Coronary artery (tissue), 2 donors: ENCODE results near the gene OR8S1.
"Not testable (repeated sequence)": the region's sequence is repeated elsewhere in the genome, so short reads cannot be mapped to it uniquely, and the experiment has no call there.

Source experiments
- DNase-seq: peaks from one replicate; pipeline ENCODE4 v3.0.0-alpha.2; 2017; ENCODE audit warnings: low spot score
- H3K27ac ChIP-seq, 2 donors: fragments of 200-600 bp; sonication (generic); one replicate each; pipeline ENCODE4 v1.5.1; 2016 to 2019
- H3K4me3 ChIP-seq: fragments of 200-600 bp; sonication (generic); 2 replicates; pipeline ENCODE4 v1.5.1; 2016; ENCODE audit warnings: mild to moderate bottlenecking, moderate library complexity
- CTCF ChIP-seq: fragments of 200-600 bp; sonication (generic); IDR thresholded peaks from one replicate; pipeline ENCODE4 v1.5.1; 2019; ENCODE audit warnings: antibody characterized with exemption

OR8S1 gene

GRCh38 chr12:48536602-48537001, 11.2 kb downstream of the OR8S1 start:
- no peak for DNase-seq
- H3K27ac ChIP-seq, result no peak overlapping the region
- TF ChIP-seq CTCF, result no peak
- no peak overlapping the region for H3K4me3 ChIP-seq

- no peak overlapping the region for H3K27ac ChIP-seq
- H3K4me3 ChIP-seq, result no peak overlapping the region
- DNase-seq, result no peak
- TF ChIP-seq CTCF, result no peak
Observed at GRCh38 chr12:48542300-48542928, 17.0 kb downstream of the OR8S1 start.

- Histone ChIP-seq H3K27ac (no peak overlapping the region), H3K4me3 (no peak overlapping the region)
- no peak for TF ChIP-seq CTCF
- DNase-seq, result no peak
Observed at GRCh38 chr12:48545833-48546469, 20.5 kb downstream of the OR8S1 start.

GRCh38 chr12:48547012-48547411, 21.6 kb downstream of the OR8S1 start:
- H3K27ac ChIP-seq, H3K4me3 ChIP-seq, DNase-seq: not testable (repeated sequence)

- H3K27ac ChIP-seq, DNase-seq, H3K4me3 ChIP-seq: not testable (repeated sequence)
Observed at GRCh38 chr12:48551636-48552035, 26.2 kb downstream of the OR8S1 start.

GRCh38 chr12:48553666-48554343, 28.4 kb downstream of the OR8S1 start:
- not testable (repeated sequence) for H3K4me3 ChIP-seq, H3K27ac ChIP-seq, DNase-seq

GRCh38 chr12:48556631-48557030, 31.2 kb downstream of the OR8S1 start:
- no peak for TF ChIP-seq CTCF
- Histone ChIP-seq H3K27ac (no peak overlapping the region), H3K4me3 (no peak overlapping the region)
- DNase-seq, result no peak

- no peak overlapping the region for H3K27ac ChIP-seq
- TF ChIP-seq CTCF, result no peak
- H3K4me3 ChIP-seq, result no peak overlapping the region
- DNase-seq, result no peak
Observed at GRCh38 chr12:48557919-48558318, 32.5 kb downstream of the OR8S1 start.
